ENCODE results near the gene ANKRD29. TPM values are rescaled to one million over a fixed set of nuclear protein-coding genes. Genes with fewer than 3 reads are reported as not detected.

ANKRD29 gene
- total RNA-seq, 2 donors from 2014 or later: 5.6 to 8.5 TPM

GRCh38 chr18:23632615-23633014 is 30.1 kb downstream of the ANKRD29 start:
- H3K27ac ChIP-seq: no peak overlapping the region
- intact Hi-C loops (cut with DNase I): no loop called here
- TF ChIP-seq POLR2A (IDR thresholded peaks at IDR 0.05): no peak
- no peak for TF ChIP-seq CTCF (IDR thresholded peaks at IDR 0.05)
- no peak for TF ChIP-seq POLR2AphosphoS5 (IDR thresholded peaks at IDR 0.05)
- no peak overlapping the region for H3K4me3 ChIP-seq
- DNase-seq (ENCODE audit: low spot score): no peak
- 82% methylated on average over 1 of the region's 1 CpG for WGBS
- no peaks in the 10 kb centered on the region for H3K27me3 ChIP-seq (replicated peaks; ENCODE audit: insufficient read depth)
- H3K9me3 ChIP-seq: no peaks in the 10 kb centered on the region
- H3K36me3 ChIP-seq: no peaks in the 10 kb centered on the region
- H3K4me1 ChIP-seq (replicated peaks): no peaks in the 10 kb centered on the region

- 46% methylated on average over 11 of the region's 11 CpGs for WGBS
- Histone ChIP-seq H3K36me3 (no peaks in the 10 kb centered on the region), H3K27ac (no peak overlapping the region), H3K4me3 (no peak overlapping the region), H3K4me1 (replicated peaks) (peaks cover 6% of the 10 kb centered on the region), H3K9me3 (no peaks in the 10 kb centered on the region), H3K27me3 (replicated peaks; ENCODE audit: insufficient read depth) (no peaks in the 10 kb centered on the region)
- DNase-seq (ENCODE audit: low spot score): no peak
- TF ChIP-seq CTCF (IDR thresholded peaks at IDR 0.05) (no peak), POLR2AphosphoS5 (IDR thresholded peaks at IDR 0.05) (no peak), POLR2A (IDR thresholded peaks at IDR 0.05) (no peak)
- intact Hi-C loops (cut with DNase I): no loop called here
Measured at GRCh38 chr18:23631746-23632145, 31.0 kb downstream of the ANKRD29 start.

GRCh38 chr18:23631312-23631711 is 31.4 kb downstream of the ANKRD29 start:
- 98% methylated on average over 5 of the region's 5 CpGs for WGBS
- Histone ChIP-seq H3K4me3 (no peak overlapping the region), H3K36me3 (no peaks in the 10 kb centered on the region), H3K27ac (no peak overlapping the region), H3K27me3 (replicated peaks; ENCODE audit: insufficient read depth) (no peaks in the 10 kb centered on the region), H3K4me1 (replicated peaks) (peaks cover 6% of the 10 kb centered on the region), H3K9me3 (no peaks in the 10 kb centered on the region)
- intact Hi-C loops (cut with DNase I): no loop called here
- no peak for DNase-seq (ENCODE audit: low spot score)
- no peak for TF ChIP-seq POLR2AphosphoS5 (IDR thresholded peaks at IDR 0.05)
- no peak for TF ChIP-seq CTCF (IDR thresholded peaks at IDR 0.05)
- no peak for TF ChIP-seq POLR2A (IDR thresholded peaks at IDR 0.05)

GRCh38 chr18:23629444-23629946 is 33.2 kb downstream of the ANKRD29 start:
- Histone ChIP-seq H3K4me1 (replicated peaks) (peaks cover 6% of the 10 kb centered on the region), H3K27ac (no peak overlapping the region), H3K4me3 (no peak overlapping the region), H3K9me3 (no peaks in the 10 kb centered on the region), H3K27me3 (replicated peaks; ENCODE audit: insufficient read depth) (no peaks in the 10 kb centered on the region), H3K36me3 (no peaks in the 10 kb centered on the region)
- TF ChIP-seq CTCF (IDR thresholded peaks at IDR 0.05) (no peak), POLR2AphosphoS5 (IDR thresholded peaks at IDR 0.05) (no peak)
- intact Hi-C loops (cut with DNase I): loop anchor here (10.0 kb wide), 1 partner anchor 285 kb away; no protein-coding TSS in a partner anchor
- 76% methylated on average over 4 of the region's 4 CpGs for WGBS
- no peak for DNase-seq (ENCODE audit: low spot score)

GRCh38 chr18:23627970-23628369 is 34.7 kb downstream of the ANKRD29 start:
- no peak overlapping the region for H3K27ac ChIP-seq
- intact Hi-C loops (cut with DNase I): loop anchor here (10.0 kb wide), 1 partner anchor 287 kb away; no protein-coding TSS in a partner anchor
- DNase-seq (ENCODE audit: low spot score): no peak
- no peak overlapping the region for H3K4me3 ChIP-seq
- H3K36me3 ChIP-seq: no peaks in the 10 kb centered on the region
- no peaks in the 10 kb centered on the region for H3K27me3 ChIP-seq (replicated peaks; ENCODE audit: insufficient read depth)
- peaks cover 6% of the 10 kb centered on the region for H3K4me1 ChIP-seq (replicated peaks)
- no peak for TF ChIP-seq CTCF (IDR thresholded peaks at IDR 0.05)
- TF ChIP-seq POLR2A (IDR thresholded peaks at IDR 0.05): no peak
- TF ChIP-seq POLR2AphosphoS5 (IDR thresholded peaks at IDR 0.05): no peak
- no peaks in the 10 kb centered on the region for H3K9me3 ChIP-seq

Data from prostate gland (tissue), 2 donors.